Measurements from ENCODE around the gene SLC44A1.

DNA sequence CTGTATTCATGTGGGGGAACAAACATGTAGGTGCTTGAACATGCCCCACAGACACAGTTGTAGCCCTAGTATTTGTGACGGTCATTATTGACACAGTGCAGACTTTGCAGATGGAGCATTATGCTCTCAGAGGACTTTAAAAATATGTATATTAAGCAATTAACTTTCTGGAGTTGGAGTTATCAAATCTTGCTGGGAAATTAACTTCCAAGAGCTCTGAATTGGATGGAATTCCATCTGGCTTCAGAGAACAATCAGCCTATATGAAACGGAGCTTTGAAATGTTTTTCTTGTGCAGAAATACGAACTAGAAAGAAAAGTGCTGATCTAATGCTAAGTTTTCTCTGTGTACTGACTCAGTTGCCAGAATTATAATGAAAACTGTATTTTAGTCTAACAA lies 152.4 kb downstream of the SLC44A1 start:
- TF ChIP-seq ZNF384 (IDR thresholded peaks at IDR 0.05) (no peak), FOXM1 (IDR thresholded peaks at IDR 0.05; ENCODE audit: borderline replicate concordance) (no peak), BHLHE40 (IDR thresholded peaks at IDR 0.05; ENCODE audit: borderline replicate concordance) (no peak), ARNT (IDR thresholded peaks at IDR 0.05) (no peak), LEF1 (IDR thresholded peaks at IDR 0.05; ENCODE audit: borderline replicate concordance) (no peak)
